ENCODE data around the gene ZNF526. TPM values are rescaled to one million over a fixed set of nuclear protein-coding genes. Genes with fewer than 3 reads are reported as not detected.

ZNF526 gene
- total RNA-seq, 1 experiment from 2014 or later = 8.4 TPM

- DNase-seq (ENCODE audit: low read depth) = no peak
- in situ Hi-C loops (cut with HindIII; ENCODE audit: low pct_unique_long_range_greater_than_20kb, low sequenced_read_pairs) = no loop called here
Observed at GRCh38 chr19:42193294-42193693, 26.8 kb upstream of the ZNF526 start.

- DNase-seq (ENCODE audit: low read depth) = no peak
- in situ Hi-C loops (cut with HindIII; ENCODE audit: low pct_unique_long_range_greater_than_20kb, low sequenced_read_pairs) = no loop called here
Observed at GRCh38 chr19:42193706-42194105, 26.4 kb upstream of the ZNF526 start.

DNA sequence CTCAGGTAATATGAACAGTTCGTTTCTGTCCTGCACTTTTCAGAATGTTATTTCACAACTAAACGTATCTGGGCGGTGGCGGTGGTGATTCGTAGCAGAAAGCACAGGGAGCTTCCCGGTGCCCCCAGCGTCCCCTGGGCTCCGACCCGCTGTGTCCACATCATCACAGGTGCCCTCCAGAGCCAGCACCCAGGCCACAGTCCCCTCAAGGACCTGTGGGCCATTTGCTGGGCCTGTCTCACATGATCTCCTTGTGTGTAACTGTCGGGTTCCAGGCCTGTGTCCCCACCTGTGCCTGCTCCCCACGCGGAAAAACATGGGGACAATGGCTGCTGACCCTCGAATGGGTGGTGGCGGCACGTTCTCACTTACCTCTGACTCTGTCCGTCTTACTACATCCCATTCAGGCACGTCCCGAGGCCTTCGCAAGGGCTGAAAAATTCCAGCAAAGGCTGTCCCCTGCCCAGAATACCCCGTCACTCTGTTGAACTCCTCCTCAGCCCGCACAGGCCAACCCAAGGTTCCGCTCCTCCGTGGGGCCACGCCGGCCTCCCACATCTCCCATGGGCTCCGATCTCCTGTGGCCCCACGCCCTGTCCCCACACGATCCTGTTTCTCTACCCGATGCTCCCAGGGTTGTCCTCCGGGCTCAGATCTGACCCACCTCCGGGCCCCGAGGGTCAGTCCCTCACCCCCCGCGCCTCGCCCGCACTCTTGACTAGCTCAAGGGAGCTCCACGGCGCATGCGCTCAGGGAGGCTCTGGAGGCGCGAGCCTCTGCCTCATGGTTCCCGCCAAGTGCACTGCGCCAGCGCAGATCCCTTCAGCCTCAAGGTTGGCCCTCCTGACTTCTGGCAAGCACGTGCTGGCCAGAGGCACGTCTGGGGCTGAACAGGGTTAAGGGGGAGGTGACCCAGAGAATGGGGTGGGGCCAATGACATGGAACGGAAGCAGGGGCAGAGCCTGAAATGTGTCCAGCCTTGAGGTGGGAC, 23.8 kb upstream of the ZNF526 start:
- in situ Hi-C loops (cut with HindIII; ENCODE audit: low pct_unique_long_range_greater_than_20kb, low sequenced_read_pairs) = no loop called here
- DNase-seq (ENCODE audit: low read depth) = no peak

GRCh38 chr19:42197375-42197817, 22.7 kb upstream of the ZNF526 start:
- DNase-seq (ENCODE audit: low read depth) = no peak
- in situ Hi-C loops (cut with HindIII; ENCODE audit: low pct_unique_long_range_greater_than_20kb, low sequenced_read_pairs) = no loop called here

DNA sequence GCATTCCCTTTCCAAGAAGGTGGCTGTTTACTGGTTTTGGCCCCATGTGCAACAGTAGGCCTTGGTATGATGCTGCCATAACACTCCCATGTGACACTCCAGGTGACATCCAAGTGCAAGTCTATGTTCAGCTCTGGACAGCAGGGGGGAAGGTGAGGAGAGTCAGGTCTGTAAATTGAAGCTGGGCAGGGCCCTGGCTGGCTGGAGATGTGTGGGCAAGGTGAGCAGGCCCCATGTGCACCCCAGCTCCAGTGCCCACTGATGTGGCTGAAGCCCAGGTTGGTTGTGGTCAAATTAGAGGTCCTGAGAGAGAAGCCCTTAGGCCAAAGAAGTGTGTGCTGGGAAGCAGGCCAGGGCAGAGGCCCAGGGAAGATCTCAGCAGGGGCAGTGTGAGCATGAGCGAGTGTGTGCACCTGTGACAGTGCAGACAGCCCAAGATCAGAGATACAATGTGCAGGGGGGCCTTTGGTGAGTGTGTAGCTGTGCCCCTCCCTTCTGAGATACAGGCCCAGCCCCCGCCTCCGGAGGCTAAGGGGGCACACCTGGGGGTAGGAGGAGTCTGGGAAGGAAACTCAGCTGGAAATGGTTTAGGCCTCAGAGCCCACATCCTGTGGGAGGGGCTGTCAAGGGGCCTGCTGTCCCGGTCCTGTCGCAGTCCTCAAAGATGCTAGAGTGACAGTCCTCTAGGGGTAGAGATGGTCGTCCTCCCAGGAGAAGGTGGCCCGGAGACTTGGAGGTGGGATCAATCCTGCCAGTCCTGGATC, 21.3 kb upstream of the ZNF526 start:
- no peak for DNase-seq (ENCODE audit: low read depth)
- in situ Hi-C loops (cut with HindIII; ENCODE audit: low pct_unique_long_range_greater_than_20kb, low sequenced_read_pairs) = no loop called here

GRCh38 chr19:42199440-42200115, 20.5 kb upstream of the ZNF526 start:
- no peak for DNase-seq (ENCODE audit: low read depth)
- in situ Hi-C loops (cut with HindIII; ENCODE audit: low pct_unique_long_range_greater_than_20kb, low sequenced_read_pairs) = no loop called here

DNA sequence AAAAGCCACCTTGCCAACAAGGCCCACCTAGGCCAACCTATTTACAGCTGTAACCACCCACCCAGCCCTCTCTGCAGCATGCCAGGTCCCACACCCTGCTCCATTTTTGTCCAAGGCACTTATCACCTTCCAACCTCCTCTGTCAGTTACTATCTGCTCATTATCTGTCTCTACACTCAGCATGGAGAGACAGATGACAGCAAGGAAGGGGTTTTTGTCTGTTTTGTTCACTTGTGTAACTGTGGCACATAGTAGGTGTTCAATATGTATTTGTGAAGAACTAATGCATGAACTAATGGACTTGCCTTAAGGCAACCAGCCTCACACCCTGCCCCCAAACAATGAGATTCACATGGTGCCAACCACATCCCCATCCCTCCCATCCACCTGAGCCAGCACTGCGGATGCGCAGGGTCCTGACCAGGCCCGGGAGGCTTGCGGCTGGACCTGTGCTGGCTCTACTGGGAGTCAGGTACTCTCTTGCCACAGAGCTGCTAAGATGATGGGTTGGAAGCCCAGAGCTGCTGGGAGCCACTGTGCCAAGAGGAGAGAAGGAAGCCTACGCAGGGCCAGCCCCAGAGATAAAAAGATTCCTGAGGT, 19.9 kb upstream of the ZNF526 start:
- in situ Hi-C loops (cut with HindIII; ENCODE audit: low pct_unique_long_range_greater_than_20kb, low sequenced_read_pairs) = no loop called here
- no peak for DNase-seq (ENCODE audit: low read depth)

DNA sequence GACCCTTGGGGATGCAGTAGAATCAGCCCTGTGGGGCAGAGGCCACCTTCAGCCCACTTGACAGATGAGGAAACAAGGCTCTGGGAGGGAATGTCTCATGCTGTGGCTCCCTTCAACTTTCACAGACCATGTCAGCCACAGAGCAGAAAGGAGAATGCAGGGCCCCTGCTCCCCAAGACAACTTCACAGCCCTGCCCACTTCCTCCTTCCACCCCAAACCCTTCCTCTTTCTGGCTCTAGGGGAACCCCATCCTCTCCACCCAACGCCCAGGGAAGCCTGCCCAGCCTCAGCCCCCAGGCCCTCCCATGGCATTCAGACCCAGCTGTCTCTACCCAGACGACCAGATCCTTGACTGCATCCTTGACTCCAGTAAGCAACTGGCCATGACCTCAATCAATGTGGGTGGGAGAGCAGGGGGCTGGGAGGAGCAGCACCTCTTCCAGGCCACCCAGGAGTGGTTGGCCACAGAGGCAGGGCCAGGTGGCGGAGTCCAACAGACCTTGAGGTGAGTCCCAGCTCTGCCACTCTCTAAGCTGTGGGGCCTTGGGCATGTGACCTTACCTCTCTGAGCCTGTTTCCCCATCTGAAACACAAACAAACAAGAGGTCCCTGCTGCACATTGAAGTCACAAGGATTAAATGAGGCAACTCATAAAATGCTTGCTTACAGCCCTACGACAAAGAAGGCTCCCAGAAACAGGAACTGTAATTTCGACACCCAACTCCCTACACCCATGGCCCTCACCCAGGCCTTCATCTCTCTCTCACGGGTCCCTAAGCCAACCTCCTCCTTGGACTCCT, 18.4 kb upstream of the ZNF526 start:
- no peak for DNase-seq (ENCODE audit: low read depth)
- in situ Hi-C loops (cut with HindIII; ENCODE audit: low pct_unique_long_range_greater_than_20kb, low sequenced_read_pairs) = no loop called here

GRCh38 chr19:42202290-42202880, 17.7 kb upstream of the ZNF526 start:
- in situ Hi-C loops (cut with HindIII; ENCODE audit: low pct_unique_long_range_greater_than_20kb, low sequenced_read_pairs) = no loop called here
- DNase-seq (ENCODE audit: low read depth) = no peak

- in situ Hi-C loops (cut with HindIII; ENCODE audit: low pct_unique_long_range_greater_than_20kb, low sequenced_read_pairs) = no loop called here
- DNase-seq (ENCODE audit: low read depth) = peak; percentile 65
Observed at GRCh38 chr19:42203700-42204099, 16.4 kb upstream of the ZNF526 start.

GRCh38 chr19:42204664-42205063, 15.4 kb upstream of the ZNF526 start:
- no peak for DNase-seq (ENCODE audit: low read depth)

GRCh38 chr19:42206871-42207755, 13.0 kb upstream of the ZNF526 start:
- no peak for DNase-seq (ENCODE audit: low read depth)
- in situ Hi-C loops (cut with HindIII; ENCODE audit: low pct_unique_long_range_greater_than_20kb, low sequenced_read_pairs) = no loop called here

More at GRCh38 chr19:42204664-42205063, 15.4 kb upstream of the ZNF526 start:
- in situ Hi-C loops (cut with HindIII; ENCODE audit: low pct_unique_long_range_greater_than_20kb, low sequenced_read_pairs) = no loop called here

- peak; percentile 54 for DNase-seq (ENCODE audit: low read depth)
- in situ Hi-C loops (cut with HindIII; ENCODE audit: low pct_unique_long_range_greater_than_20kb, low sequenced_read_pairs) = no loop called here
Observed at GRCh38 chr19:42207767-42208271, 12.3 kb upstream of the ZNF526 start.

GRCh38 chr19:42208612-42209011, 11.5 kb upstream of the ZNF526 start:
- DNase-seq (ENCODE audit: low read depth) = no peak
- in situ Hi-C loops (cut with HindIII; ENCODE audit: low pct_unique_long_range_greater_than_20kb, low sequenced_read_pairs) = no loop called here

DNA sequence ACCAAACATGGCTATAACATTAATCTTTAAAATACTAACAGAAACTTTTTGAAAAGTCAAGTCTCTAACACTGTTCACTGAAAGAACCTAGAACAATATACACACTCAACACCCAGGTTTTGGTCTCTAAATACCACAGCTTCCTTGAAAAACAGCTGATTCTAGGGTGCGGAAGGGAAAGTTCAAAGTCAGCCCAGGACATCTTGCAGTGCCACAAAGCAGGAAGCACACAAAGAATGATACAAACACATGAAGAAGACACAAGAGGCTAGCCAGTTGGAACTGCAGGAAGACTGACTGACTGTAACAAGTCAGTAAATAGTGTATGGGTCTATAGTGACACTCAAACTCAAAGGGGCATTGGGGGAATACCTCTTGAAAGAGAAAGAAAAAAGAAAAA, 7.2 kb upstream of the ZNF526 start:
- in situ Hi-C loops (cut with HindIII; ENCODE audit: low pct_unique_long_range_greater_than_20kb, low sequenced_read_pairs) = no loop called here
- DNase-seq (ENCODE audit: low read depth) = no peak

- in situ Hi-C loops (cut with HindIII; ENCODE audit: low pct_unique_long_range_greater_than_20kb, low sequenced_read_pairs) = no loop called here
- DNase-seq (ENCODE audit: low read depth) = no peak
Observed at GRCh38 chr19:42214810-42215485, 5.2 kb upstream of the ZNF526 start.

Data from Caki2 (cell line).